NCI-H1694 treated with DMSO at 0.1 percent for 48 hours (cell line): ENCODE results near the gene PRDM13.
"Not testable (repeated sequence)": the region's sequence is repeated elsewhere in the genome, so short reads cannot be mapped to it uniquely, and the experiment has no call there.

Source experiments
- DNase-seq: peaks from one replicate; lab custom pipeline; 2025; lab: John Stamatoyannopoulos, UW

The PRDM13 gene

DNA sequence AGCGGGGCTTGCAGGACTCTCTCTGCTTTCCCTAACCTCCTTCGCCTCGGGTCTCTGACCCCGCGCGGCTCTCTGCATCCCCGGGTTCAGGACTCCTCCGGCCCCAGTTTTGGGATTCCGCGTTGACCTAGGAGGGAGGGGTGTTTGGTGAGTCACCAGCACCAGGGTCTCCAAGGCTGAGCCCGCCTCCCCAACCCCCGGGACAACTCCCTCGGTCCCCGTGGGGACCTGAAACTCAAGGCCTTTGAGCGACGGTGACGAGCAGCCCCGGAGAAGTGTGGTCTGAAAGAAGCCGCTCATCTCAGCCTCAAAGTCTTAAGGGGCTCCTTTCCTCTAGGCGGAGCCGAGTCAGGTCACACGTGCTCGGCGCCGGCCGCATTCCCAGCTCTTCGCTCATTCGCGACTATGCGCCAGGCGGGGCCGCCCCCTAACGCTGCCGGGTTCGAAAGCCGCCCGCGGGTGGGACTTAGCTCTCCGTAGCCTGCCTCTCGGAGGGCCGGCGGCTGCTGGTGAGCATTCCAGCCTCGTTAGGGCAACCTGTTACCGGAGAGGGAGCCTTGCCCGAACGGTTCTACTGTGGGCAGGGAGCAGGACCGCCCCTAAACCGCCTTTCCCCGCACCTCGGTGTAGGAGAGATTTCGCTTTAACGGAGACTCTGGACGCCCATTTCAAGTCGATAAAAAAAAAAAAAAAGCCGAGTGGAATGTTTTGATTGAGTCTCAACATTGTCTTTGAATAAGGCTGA lies 3.0 kb upstream of the PRDM13 start:
- no peak for DNase-seq

DNA sequence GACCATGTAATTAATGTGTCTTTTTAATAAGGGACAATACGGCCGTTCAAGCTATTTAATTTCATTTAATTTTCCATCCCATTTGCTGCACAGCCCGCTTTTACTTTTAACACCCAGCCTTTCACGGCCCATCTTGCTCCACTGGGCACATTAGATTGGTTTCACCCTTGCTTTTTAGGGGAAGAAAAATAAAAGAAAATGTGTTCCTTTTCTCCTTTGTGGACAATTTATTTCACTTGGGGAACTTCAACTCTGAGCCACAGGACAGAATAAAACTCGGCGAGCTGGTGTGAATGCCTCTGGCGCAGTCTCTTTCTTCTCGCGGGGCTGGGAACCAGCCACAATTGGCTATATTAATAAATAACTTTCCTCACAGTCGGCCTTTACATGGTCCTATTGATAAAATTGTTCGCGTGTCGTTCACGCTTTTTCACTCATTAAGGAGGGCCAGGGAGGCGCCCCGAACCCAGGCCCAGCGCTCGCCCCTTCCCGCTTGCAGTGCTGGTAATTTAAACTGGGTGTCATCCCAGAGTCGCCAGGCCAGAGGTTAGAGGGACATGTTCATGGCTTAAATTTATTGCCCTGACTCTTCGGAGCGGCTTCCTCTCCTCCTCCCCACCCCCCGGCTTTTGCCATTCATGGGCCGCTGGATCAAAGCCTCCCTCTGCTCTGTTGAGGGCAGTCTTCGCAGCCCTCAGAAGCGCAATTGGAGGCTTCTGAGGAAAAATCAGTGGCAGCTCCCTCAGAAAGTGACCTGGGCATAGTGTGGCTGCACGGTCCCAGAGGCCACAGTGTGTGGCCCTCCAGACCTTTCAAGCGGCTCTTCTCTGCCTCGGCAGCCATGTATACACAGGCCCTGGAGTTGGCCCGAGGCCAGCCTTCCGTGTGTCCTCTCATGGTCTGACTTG lies 2.2 kb upstream of the PRDM13 start:
- DNase-seq = no peak

DNA sequence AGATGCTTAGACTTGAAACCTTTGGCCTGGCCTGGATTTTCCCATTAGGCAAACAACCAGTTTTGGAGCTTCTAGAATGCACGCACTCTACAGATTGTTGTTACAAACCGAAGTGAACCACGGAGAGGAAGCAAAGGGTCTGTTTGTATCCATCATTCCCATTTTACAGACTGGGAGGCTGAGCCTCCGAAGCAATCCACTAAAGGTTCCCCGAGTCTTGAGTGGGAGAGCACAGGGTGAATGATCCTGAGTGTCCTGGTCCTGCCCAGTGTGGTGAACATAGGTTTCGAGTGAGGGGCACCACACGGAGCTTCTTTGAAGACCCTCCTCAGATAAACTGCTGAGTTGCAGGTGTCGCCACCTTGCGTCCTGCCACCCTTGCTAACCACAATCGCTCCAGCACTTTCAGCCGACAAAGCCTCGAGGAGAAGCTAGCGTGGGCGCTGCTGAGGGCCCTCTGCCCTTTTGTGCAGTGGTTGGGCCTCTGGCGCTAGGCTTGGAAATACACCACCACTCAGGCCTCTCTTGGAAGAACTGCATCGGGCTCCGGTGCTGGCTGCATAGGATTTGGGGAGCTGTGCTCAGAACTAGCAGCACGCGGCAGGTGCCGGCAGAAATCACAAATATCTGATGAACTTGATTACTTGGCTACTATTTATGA lies 1.4 kb upstream of the PRDM13 start:
- no peak for DNase-seq

DNA sequence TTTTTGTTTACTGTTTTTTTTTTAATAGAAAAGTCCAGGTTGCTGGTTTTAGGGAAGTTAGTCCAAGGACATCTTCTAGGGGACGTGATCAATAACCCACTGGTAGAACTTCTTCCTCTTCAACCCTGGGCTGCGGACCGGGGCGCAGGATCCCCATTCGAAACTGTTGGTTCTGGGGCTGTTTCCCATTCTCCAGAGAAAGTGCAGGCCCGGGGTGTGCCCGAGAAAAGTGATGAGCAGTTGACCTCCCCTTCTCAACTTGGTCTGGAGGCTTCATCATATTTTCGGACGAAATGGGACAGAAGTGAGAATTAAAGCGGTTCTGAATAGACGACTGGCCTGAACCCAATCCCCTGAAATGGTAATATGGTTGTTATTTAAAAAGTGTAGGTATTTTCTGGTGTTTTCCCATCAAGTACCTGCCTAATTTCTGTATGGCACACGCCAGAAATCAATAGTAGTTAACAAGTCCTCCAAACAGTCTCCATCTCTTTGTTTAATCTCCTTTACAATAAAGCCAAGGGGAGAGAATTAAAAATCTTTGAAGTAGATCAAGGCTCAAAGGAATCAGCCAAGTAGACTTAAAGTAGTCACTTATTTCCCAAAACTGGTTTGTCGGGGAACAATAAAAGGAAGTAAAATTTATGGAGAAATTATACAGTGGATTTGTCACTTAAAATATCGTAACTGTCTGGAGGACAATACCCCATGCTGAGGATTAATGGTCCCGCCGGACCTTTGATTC lies 550 bp upstream of the PRDM13 start:
- no peak for DNase-seq

DNA sequence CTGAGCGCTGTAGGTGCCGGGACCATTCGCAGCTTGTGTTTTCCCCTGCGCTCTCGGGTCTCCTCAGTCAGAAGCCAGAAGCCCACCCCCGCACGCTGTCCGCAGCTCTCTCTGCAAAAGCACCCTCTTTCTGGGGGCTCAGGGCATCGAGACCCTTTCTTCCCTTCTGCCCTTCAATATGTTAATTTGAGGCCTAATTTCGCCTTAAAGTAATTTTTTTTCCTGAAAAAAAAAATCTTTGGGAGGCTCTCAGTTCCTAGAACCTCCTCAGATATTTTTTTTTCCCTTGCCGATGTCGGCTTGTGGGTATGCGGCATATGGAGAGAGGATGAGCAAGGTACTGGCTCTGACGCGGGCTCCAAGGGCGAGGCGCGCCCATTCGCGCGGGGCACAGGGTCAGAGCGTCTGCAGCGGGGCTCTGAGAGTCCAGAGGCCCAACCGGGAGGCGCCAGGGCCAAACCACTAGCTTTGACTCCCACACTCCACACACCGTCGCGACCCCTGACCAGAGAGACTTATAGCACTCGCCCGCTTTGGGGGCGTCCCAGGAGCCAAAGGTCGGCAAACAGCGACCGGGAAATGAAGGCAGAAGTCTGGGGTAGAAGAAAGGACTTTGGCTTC lies 893 bp downstream of the PRDM13 start:
- DNase-seq = no peak

DNA sequence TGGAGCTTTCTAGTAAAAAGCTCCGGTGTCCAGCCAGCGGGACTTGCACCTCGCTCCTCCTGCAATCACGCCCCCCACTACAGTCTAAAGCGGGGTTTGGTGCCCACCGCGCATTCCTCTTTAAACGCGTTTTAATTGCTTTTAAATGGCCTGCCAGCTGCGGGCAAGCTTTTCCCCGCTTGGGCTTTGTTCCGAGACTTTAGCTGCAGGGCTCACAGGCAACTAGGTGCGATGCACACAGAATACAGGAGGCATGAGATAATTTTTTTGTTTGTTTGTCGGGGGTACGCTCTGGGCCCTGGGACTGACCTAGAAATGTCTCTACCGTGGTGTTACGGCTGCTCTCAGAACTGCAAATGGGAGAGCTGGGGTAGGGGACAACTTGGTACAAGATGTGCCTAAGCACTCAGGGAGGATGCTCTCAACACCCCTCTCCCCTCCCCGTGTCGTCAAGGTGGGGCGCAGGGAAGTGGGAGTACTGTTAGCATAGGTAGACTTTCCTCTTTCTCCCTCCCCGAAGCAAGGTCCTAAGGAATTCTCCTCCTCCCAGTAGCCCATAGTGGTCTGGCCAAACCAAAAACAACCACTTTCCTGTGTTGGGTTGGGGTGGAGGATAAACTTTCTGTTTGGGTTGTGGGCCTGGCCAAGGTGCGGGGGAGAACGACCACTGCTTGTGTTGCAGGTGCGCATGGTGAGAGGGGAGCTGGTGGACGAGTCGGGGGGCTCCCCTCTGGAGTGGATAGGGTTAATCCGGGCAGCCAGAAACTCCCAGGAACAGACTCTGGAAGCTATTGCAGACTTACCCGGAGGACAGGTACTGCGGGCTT lies 1.6 kb downstream of the PRDM13 start:
- no peak for DNase-seq

DNA sequence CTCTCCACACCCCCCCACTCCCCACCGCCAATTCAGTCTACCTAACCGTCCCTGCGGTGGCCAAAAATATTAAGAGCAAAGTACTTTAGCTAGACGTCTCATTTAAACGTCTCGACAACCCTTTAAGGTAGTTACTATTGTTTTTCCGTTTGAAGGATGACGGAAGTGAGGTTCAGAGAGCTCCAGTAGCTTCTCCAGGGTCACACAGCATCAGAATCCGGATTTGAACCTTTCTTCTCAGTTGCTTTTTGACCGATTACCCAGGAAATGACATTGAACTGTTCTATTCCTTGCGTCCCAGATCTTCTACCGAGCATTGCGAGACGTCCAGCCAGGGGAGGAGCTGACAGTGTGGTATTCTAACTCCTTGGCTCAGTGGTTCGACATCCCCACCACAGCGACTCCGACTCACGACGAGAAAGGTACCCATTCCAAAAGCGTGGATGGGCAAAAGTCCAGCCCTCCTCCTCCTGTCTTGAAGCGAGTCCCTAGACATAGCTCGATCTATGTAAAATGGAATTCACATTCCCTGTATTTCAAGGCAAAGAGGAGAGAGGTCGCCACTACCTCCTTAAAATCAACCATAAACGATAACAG lies 2.4 kb downstream of the PRDM13 start:
- no peak for DNase-seq

DNA sequence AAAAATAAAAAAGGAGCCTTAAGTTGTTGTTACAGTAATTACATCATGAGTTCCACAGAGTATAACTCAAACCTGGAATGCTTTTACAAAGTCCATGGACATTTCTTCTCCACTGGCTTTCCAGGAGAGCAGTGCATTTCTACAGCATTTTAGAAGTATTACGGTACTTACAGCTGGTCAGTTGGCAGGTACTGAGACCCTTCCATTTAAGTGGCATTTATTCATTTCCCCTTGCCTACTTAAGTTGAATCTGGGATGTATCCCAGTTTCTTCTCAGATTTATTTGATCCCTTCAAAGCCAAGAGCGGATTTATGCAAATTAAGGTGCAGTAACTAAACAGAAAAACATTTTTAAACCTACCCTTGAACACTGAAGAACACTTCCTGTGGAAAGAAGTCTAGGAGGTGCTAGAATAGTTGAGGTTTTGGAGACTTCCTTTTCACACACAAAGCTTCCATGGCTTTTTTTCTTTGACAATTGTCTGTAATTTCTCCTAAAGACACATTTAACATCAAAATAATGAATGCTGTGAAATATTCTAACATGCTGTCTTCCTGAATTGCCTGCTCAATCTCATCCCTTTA lies 3.4 kb downstream of the PRDM13 start:
- DNase-seq = no peak

DNA sequence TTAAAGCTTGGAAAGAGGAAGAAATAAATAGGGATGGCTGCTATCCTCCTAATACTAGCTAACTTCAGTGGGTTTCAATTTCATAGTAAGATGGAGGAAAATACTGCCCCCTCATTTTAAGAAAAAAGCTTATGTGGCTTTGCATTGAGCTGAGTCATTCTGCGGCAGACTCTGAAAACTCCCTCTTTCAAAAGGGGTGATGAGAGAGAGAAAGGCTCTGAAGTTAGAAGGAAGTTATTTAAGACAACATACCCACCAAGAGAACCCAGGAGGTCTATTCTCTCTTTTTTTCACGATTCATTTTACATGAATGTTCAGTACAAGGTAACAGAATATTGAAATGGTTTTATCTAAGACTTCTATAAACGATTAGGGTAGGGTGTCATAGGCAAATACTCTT lies 4.5 kb downstream of the PRDM13 start:
- no peak for DNase-seq

DNA sequence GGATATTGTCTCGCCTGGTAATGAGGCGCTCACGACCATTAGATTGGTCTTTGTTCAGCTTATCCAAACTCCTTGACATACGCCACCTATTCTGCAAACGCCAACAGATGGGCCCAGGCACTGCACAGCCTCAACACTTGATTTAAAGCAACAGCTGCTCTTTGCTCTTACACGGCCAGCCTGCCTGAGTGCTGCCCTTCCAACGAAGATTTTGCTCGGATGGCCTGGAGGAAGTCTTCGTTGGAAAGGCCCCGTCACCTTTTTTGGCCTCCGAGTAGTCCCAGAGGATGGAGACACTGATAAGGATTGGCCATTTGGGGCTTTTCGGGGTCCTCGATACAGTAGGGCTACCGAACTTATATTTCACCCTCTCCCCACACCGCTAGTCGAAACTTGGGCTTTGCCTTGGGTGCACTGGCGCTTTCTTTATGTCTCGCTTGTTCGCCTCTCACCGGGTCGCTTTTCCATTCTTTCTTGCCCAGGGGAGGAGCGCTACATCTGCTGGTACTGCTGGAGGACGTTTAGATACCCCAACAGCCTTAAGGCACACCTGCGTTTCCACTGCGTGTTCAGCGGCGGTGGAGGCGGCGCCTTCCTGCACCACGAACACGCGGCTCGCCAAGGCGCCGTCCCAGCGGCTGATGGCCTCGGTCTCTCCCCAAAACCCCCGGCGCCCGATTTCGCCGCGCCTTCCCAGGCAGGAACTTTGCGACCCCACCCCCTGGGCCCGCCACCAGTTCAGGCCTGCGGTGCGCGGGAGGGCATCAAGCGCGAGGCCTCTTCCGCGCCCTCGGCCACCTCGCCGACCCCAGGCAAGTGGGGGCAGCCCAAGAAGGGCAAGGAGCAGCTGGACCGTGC lies 6.1 kb downstream of the PRDM13 start:
- DNase-seq = peak; percentile 72

DNA sequence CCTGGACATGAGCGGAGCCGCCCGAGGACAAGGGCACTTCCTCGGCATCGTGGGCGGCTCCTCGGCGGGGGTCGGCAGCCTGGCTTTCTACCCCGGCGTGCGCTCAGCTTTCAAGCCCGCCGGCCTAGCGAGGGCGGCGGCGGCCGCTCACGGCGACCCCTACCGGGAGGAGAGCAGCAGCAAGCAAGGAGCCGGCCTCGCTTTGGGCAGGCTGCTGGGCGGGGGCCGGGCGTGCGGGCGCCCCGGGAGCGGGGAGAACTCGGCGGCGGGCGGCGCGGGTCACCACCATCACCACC lies 6.7 kb downstream of the PRDM13 start:
- DNase-seq = peak; percentile 35

DNA sequence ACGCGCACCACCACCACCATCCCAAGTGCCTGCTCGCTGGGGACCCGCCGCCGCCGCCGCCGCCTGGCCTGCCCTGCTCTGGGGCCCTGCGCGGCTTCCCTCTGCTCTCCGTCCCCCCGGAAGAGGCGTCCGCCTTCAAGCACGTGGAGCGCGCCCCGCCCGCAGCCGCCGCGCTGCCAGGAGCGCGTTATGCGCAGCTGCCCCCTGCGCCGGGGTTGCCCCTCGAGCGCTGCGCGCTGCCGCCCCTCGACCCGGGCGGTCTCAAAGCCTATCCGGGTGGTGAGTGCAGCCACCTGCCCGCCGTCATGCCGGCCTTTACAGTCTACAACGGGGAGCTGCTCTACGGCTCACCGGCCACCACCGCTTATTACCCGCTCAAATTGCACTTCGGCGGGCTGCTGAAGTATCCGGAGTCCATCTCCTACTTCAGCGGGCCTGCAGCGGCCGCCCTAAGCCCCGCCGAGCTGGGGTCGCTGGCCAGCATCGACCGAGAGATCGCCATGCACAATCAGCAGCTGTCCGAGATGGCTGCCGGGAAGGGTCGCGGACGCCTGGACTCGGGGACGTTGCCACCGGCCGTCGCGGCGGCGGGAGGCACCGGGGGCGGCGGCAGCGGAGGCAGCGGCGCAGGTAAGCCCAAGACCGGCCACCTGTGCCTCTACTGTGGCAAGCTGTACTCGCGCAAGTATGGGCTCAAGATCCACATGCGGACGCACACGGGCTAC lies 7.2 kb downstream of the PRDM13 start:
- DNase-seq = peak; percentile 33

DNA sequence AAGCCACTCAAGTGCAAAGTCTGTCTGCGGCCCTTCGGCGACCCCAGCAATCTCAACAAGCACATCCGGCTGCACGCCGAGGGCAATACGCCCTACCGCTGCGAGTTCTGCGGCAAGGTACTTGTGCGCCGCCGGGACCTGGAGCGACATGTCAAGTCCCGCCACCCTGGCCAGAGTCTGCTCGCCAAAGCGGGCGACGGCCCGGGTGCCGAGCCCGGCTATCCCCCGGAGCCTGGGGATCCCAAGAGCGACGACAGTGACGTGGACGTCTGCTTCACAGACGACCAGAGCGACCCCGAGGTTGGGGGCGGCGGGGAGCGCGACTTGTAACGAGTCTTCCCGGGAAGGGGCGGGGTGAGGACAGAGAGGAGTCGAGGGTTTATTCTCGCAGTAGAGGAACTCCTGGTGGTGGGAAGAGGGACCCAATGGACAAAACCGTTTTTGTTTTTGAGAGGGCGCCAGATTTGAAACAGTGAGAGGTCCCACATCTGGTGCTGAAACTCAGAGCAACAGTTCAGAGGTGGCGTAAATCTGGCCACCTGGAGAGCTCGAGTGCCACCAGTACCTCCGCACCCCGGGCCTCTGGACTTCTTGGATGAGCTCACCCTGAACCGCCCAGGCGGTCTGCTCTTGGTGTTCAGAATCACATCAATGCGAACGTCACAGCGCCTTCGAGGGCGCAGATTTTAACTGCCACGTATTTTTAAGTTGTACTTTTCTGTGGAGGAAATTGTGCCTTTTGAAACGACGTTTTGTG lies 8.0 kb downstream of the PRDM13 start:
- DNase-seq = peak; percentile 45

DNA sequence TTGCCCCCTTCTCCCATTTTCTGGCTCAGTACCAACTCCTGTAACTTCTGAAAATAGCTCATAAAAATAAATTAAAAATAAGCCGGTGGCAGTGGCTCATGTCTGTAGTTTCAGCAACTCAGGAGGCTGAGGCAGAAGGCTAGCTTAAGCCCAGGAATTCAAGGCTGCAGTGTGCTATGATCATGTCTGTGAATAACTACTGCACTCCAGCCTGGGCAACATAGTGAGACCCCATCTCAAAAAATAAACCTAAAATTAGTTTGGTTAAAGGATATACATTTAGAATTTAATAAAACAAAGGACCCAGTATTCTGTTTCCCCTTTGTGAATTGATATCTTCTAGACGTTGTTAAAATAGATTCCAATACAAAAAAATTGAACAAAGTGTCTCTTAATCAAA lies 10.5 kb downstream of the PRDM13 start:
- no peak for DNase-seq

DNA sequence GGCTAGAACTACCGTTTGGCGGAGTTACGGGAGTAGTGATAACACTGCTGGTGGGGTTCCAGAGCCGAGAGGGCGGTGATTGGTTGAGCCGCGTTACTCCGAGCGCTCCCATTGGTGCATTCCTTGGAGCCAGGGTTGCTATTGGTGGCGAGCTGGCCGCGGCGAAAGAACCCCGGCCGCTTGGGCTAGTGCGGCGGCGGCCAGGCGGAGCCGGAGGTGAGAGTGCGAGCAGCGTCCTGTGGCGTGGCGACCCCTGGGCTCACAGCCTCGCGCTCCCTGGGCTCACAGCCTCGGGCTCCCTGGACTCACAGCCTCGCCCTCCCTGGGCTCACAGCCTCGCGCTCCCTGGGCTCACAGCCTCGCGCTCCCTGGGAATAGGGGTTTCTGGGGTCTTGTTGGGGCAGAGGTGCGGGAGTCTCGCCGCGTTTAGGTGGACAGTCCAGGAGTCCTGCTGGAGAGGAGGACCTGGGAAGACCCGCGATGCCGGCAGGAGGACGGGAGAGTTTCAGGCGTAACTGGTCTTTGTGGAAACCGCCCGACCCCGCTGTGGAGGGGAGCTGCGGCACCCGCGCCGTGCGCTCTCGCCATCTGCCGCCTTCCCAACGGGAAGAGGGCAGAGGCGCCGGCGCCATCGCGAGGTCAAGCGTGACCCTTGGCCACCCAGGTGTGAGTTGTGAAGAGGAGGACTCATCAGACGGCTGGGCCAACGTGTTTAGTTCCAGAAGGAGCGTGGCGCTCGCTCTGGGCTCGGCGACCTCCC lies 12.2 kb downstream of the PRDM13 start:
- no peak for DNase-seq

DNA sequence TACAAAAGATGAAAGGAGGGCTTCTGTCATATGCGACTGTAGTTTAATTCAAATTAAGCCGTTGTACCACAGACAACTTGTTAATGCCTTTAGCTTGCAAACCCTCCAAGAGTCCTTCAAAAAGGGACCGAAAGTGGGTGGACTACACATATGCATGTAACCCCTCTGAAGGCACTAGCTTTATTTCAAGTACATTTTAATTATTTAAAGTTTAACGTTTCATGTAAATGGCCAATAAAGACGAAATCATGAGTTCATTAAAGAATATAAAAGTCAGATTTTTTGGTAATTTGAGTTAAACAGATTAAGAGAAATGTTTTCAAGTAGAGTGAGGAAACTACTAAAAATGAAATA lies 12.8 kb downstream of the PRDM13 start:
- DNase-seq = no peak

DNA sequence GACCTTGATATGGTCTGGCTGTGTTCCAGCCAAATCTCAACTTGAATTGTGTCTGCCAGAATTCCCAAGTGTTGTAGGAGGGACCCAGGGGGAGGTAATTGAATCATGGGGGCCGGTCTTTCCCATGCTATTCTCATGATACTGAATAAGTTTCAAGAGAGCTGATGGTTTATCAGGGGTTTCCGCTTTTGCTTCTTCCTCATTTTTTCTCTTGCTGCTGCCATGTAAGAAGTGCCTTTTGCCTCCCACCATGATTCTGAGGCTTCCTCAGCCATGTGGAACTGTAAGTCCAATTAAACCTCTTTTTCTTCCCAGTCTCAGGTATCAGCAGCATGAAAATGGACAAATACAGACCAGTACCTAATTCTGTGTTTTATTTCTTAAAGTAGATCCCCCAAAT lies 15.4 kb downstream of the PRDM13 start:
- not testable (repeated sequence) for DNase-seq
